Panc1 (cell line): ENCODE data around the gene PPP1R1B. TPM values are rescaled to one million over a fixed set of nuclear protein-coding genes. Genes with fewer than 3 reads are reported as not detected.

Experiments used
- ATAC-seq: fragments of 200-7000 bp; cut with Tn5 transposase; 2 replicates; pipeline ENCODE4 v1.9.1; 2020; ENCODE audit warnings: mild to moderate bottlenecking, moderate library complexity
- BruUV-seq: library from RNA; stranded (reverse); fragments of 400-500 nt; replicated peaks from 2 replicates; lab custom pipeline; 2021; lab: Mats Ljungman, UMichigan
- CTCF ChIA-PET: fragments of 300-600 bp; sonication (Branson Sonifier 250); formaldehyde crosslinking; loops from one replicate; lab custom pipeline; 2022; ENCODE audit warnings: antibody characterized with exemption; lab: Charles Lee
- POLR2A ChIA-PET: fragments of 300-600 bp; sonication (Branson Sonifier 250); formaldehyde crosslinking; loops from one replicate; lab custom pipeline; 2022; ENCODE audit warnings: antibody characterized with exemption; lab: Charles Lee
- DNase-seq: peaks from one replicate; pipeline ENCODE4 v3.0.0-alpha.2; 2010; ENCODE audit warnings: low read depth, low spot score
- H3K27ac ChIP-seq: 2 replicates; pipeline ENCODE4 v1.5.1; 2011; ENCODE audit warnings: mild to moderate bottlenecking, low read length, inconsistent platforms
- H3K27me3 ChIP-seq: fragments of 200-500 bp; sonication (Bioruptor generic); 2 replicates; pipeline ENCODE4 v1.6.0; 2014; ENCODE audit warnings: low read length, inconsistent platforms; ENCODE audit not compliant: control insufficient read depth, insufficient read depth
- H3K36me3 ChIP-seq: fragments of 200-500 bp; sonication (Bioruptor generic); 2 replicates; pipeline ENCODE4 v1.5.1; 2014; ENCODE audit warnings: inconsistent platforms, mild to moderate bottlenecking, low read length, moderate library complexity; ENCODE audit not compliant: control insufficient read depth, insufficient read depth
- H3K4me1 ChIP-seq: 2 replicates; pipeline ENCODE4 v1.5.1; 2011; ENCODE audit warnings: inconsistent platforms, mild to moderate bottlenecking, low read length, moderate library complexity; ENCODE audit not compliant: control insufficient read depth, insufficient read depth
- H3K4me3 ChIP-seq, 2 experiments: 2 replicates each; pipeline ENCODE4 v1.5.1; 2011 to 2012; ENCODE audit warnings: low read depth in 2 of 2, low read length in 2 of 2, mild to moderate bottlenecking in 2 of 2, inconsistent platforms in 1 of 2, moderate library complexity in 1 of 2
- H3K9me3 ChIP-seq: fragments of 200-500 bp; sonication (Bioruptor generic); 2 replicates; pipeline ENCODE4 v1.5.1; 2014; ENCODE audit warnings: low read depth, mild to moderate bottlenecking, inconsistent platforms, low read length, moderate library complexity; ENCODE audit not compliant: control insufficient read depth, insufficient read depth
- POLR2AphosphoS5 ChIP-seq: IDR thresholded peaks from 2 replicates; pipeline ENCODE4 v1.6.1; 2012; ENCODE audit warnings: mild to moderate bottlenecking, low read depth, low read length, moderate library complexity
- SIN3A ChIP-seq: IDR thresholded peaks from 2 replicates; pipeline ENCODE4 v1.6.1; 2012; ENCODE audit warnings: low read depth, mild to moderate bottlenecking, low read length, moderate library complexity, borderline replicate concordance; ENCODE audit not compliant: insufficient read depth
- TCF7L2 ChIP-seq: IDR thresholded peaks from 2 replicates; pipeline ENCODE4 v1.6.1; 2011; ENCODE audit warnings: mild to moderate bottlenecking, low read depth, low read length, inconsistent platforms
- in situ Hi-C: cut with HindIII; loops from 2 replicates; pipeline ENCODE4 v1.10.0; 2016; ENCODE audit warnings: low sequenced_read_pairs, low pct_unique_long_range_greater_than_20kb
- intact Hi-C: fragments of 100-400 bp; cut with micrococcal nuclease; formaldehyde crosslinking; loops from one replicate; pipeline ENCODE4 v1.10.0; 2022; ENCODE audit not compliant: unreplicated experiment
- total RNA-seq: library from RNA; stranded (reverse); gene quantifications from one replicate; pipeline ENCODE4 v1.2.1, GENCODE V29; 2021; ENCODE audit not compliant: unreplicated experiment
- TF ChIP-seq, protein P1 (sequence below): fragments of 450-650 bp; IDR thresholded peaks from 2 replicates; pipeline ENCODE4 v1.5.1; 2017; ENCODE audit warnings: mild to moderate bottlenecking
- TF ChIP-seq, protein P2 (sequence below), 2 experiments: IDR thresholded peaks; 2 replicates each; pipeline ENCODE4 v1.6.1; 2011 to 2012; ENCODE audit warnings: low read depth in 2 of 2, control low read depth in 1 of 2, low read length in 1 of 2, mild to moderate bottlenecking in 1 of 2, moderate library complexity in 1 of 2; ENCODE audit not compliant: insufficient read depth in 1 of 2

PPP1R1B gene
- total RNA-seq, 1 experiment from 2014 or later, result 45.7 TPM

DNA sequence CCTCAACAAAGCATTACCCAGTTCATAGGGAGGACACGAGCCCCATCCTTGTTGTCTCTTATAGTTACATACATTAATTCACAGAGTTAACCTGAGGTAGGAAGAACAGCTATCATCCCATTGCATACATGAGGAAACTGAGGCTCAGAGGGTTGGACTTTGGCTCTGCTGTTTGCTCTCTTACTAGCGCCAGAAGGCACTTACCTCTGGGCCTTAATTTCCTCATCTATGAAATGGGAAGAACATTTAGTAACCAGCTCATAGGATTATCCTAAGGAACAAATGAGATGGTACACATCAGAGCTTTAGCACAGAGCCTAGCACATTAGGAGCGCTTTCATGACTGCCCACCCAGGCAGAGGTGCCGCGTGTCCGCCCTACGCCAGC lies 46.7 kb upstream of the PPP1R1B start:
- ChIA-PET POLR2A (no interaction called here), CTCF (interaction anchor here (1.1 kb wide), 1 partner anchor 33 kb away, joined by 3 read pairs; no protein-coding TSS in a partner anchor)
- Histone ChIP-seq H3K27ac (no peak overlapping the region), H3K36me3 (no peaks in the 10 kb centered on the region), H3K4me3 (no peak overlapping the region), H3K4me1 (no peaks in the 10 kb centered on the region), H3K9me3 (no peaks in the 10 kb centered on the region), H3K27me3 (no peaks in the 10 kb centered on the region)
- in situ Hi-C loops (no loop called here), intact Hi-C loops (no loop called here)
- TF ChIP-seq TCF7L2 (no peak), POLR2AphosphoS5 (no peak), SIN3A (no peak)
- TF ChIP-seq, protein P1, sequence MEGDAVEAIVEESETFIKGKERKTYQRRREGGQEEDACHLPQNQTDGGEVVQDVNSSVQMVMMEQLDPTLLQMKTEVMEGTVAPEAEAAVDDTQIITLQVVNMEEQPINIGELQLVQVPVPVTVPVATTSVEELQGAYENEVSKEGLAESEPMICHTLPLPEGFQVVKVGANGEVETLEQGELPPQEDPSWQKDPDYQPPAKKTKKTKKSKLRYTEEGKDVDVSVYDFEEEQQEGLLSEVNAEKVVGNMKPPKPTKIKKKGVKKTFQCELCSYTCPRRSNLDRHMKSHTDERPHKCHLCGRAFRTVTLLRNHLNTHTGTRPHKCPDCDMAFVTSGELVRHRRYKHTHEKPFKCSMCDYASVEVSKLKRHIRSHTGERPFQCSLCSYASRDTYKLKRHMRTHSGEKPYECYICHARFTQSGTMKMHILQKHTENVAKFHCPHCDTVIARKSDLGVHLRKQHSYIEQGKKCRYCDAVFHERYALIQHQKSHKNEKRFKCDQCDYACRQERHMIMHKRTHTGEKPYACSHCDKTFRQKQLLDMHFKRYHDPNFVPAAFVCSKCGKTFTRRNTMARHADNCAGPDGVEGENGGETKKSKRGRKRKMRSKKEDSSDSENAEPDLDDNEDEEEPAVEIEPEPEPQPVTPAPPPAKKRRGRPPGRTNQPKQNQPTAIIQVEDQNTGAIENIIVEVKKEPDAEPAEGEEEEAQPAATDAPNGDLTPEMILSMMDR, result no peak
- TF ChIP-seq, protein P2, sequence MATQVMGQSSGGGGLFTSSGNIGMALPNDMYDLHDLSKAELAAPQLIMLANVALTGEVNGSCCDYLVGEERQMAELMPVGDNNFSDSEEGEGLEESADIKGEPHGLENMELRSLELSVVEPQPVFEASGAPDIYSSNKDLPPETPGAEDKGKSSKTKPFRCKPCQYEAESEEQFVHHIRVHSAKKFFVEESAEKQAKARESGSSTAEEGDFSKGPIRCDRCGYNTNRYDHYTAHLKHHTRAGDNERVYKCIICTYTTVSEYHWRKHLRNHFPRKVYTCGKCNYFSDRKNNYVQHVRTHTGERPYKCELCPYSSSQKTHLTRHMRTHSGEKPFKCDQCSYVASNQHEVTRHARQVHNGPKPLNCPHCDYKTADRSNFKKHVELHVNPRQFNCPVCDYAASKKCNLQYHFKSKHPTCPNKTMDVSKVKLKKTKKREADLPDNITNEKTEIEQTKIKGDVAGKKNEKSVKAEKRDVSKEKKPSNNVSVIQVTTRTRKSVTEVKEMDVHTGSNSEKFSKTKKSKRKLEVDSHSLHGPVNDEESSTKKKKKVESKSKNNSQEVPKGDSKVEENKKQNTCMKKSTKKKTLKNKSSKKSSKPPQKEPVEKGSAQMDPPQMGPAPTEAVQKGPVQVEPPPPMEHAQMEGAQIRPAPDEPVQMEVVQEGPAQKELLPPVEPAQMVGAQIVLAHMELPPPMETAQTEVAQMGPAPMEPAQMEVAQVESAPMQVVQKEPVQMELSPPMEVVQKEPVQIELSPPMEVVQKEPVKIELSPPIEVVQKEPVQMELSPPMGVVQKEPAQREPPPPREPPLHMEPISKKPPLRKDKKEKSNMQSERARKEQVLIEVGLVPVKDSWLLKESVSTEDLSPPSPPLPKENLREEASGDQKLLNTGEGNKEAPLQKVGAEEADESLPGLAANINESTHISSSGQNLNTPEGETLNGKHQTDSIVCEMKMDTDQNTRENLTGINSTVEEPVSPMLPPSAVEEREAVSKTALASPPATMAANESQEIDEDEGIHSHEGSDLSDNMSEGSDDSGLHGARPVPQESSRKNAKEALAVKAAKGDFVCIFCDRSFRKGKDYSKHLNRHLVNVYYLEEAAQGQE (IDR thresholded peaks at IDR 0.05; ENCODE audit: insufficient read depth in 1 of 2, low read depth in 2 of 2, low read length in 1 of 2), result no peak
- DNase-seq (no peak), ATAC-seq (no peak)
- BruUV-seq, result no TSS peak

GRCh38 chr17:39581071-39581758 lies 45.5 kb upstream of the PPP1R1B start:
- POLR2A ChIA-PET, result no interaction called here
- no peaks in the 10 kb centered on the region for H3K36me3 ChIP-seq
- in situ Hi-C loops, result no loop called here
- CTCF ChIA-PET, result no interaction called here
- TF ChIP-seq SIN3A (no peak), POLR2AphosphoS5 (no peak), TCF7L2 (no peak)
- TF ChIP-seq, protein P1, result no peak
- TF ChIP-seq, protein P2 (IDR thresholded peaks at IDR 0.05; ENCODE audit: insufficient read depth in 1 of 2, low read depth in 2 of 2, low read length in 1 of 2), result no peak
- DNase-seq (no peak), ATAC-seq (no peak)
- H3K27ac ChIP-seq, result no peak overlapping the region
- no peaks in the 10 kb centered on the region for H3K27me3 ChIP-seq
- BruUV-seq, result no TSS peak
- H3K9me3 ChIP-seq, result no peaks in the 10 kb centered on the region
- H3K4me3 ChIP-seq, result no peak overlapping the region
- intact Hi-C loops, result no loop called here
- H3K4me1 ChIP-seq, result no peaks in the 10 kb centered on the region
